H1 (cell line): Measurements from ENCODE around the gene TRIL. TPM values are rescaled to one million over a fixed set of nuclear protein-coding genes. Genes with fewer than 3 reads are reported as not detected.

Experiments used
- CTCF ChIA-PET: fragments of 300-600 bp; sonication (Branson Sonifier 250); formaldehyde crosslinking; loops from one replicate; lab custom pipeline; 2021; ENCODE audit not compliant: partially characterized antibody; lab: Charles Lee
- POLR2A ChIA-PET: fragments of 300-600 bp; sonication (Branson Sonifier 250); formaldehyde crosslinking; loops from one replicate; lab custom pipeline; 2021; ENCODE audit warnings: inconsistent platforms; ENCODE audit not compliant: partially characterized antibody; lab: Charles Lee
- DNase-seq, 2 experiments: peaks; one replicate each; pipeline versions ENCODE4 v3.0.0 to v3.0.0-alpha.2; 2010 to 2022; ENCODE audit warnings: low spot score in 2 of 2, low read depth in 1 of 2, mixed read lengths in 1 of 2
- FAIRE-seq: peaks from 2 replicates; lab custom pipeline; 2011; peaks lifted over from hg19 to GRCh38; lab: Jason Lieb, UNC
- H2AFZ ChIP-seq: 2 replicates; pipeline ENCODE4 v1.8.1; 2012; ENCODE audit warnings: low read length, inconsistent platforms
- H2AK5ac ChIP-seq: 2 replicates; pipeline ENCODE4 v1.6.1; 2013; ENCODE audit warnings: low read depth, low read length
- H2BK120ac ChIP-seq: replicated peaks from 2 replicates; pipeline ENCODE3; 2013; ENCODE audit warnings: low read depth, low read length, inconsistent platforms
- H2BK12ac ChIP-seq: 2 replicates; pipeline ENCODE4 v1.6.1; 2013; ENCODE audit warnings: low read depth, low read length
- H2BK15ac ChIP-seq: 2 replicates; pipeline ENCODE4 v1.6.1; 2013; ENCODE audit warnings: low read length
- H2BK20ac ChIP-seq: 2 replicates; pipeline ENCODE4 v1.6.1; 2013; ENCODE audit warnings: low read length
- H2BK5ac ChIP-seq: 2 replicates; pipeline ENCODE4 v1.6.1; 2013; ENCODE audit warnings: low read depth, low read length
- H3K14ac ChIP-seq: 2 replicates; pipeline ENCODE4 v1.6.1; 2013; ENCODE audit warnings: inconsistent platforms; ENCODE audit not compliant: insufficient read length
- H3K18ac ChIP-seq: 2 replicates; pipeline ENCODE4 v1.6.1; 2013; ENCODE audit warnings: low read length; ENCODE audit errors: extremely low read depth
- H3K23ac ChIP-seq: 2 replicates; pipeline ENCODE4 v1.6.1; 2013; ENCODE audit warnings: inconsistent platforms; ENCODE audit not compliant: insufficient read length
- H3K23me2 ChIP-seq: 2 replicates; pipeline ENCODE4 v1.6.1; 2013; ENCODE audit warnings: low read depth, low read length
- H3K27ac ChIP-seq: 2 replicates; pipeline ENCODE4 v1.6.1; 2011; ENCODE audit warnings: low read depth, low read length, inconsistent platforms
- H3K27me3 ChIP-seq, 4 experiments: replicated peaks in 1 of 4; 1 replicate in 1 of 4; 2 replicates in 3 of 4; pipeline versions ENCODE4 v1.6.1 to v1.8.1; 2011 to 2013; ENCODE audit warnings: low read length in 3 of 4, mild to moderate bottlenecking in 3 of 4, inconsistent platforms in 2 of 4, mixed read lengths in 2 of 4, moderate library complexity in 1 of 4; ENCODE audit not compliant: control insufficient read depth in 3 of 4, insufficient read depth in 3 of 4; ENCODE audit errors: extremely low read depth in 1 of 4
- H3K36me3 ChIP-seq, 4 experiments: 2 replicates each; pipeline versions ENCODE4 v1.6.1 to v1.8.1; 2011 to 2013; ENCODE audit warnings: mild to moderate bottlenecking in 4 of 4, low read length in 3 of 4, moderate library complexity in 2 of 4, control low read depth in 1 of 4, inconsistent platforms in 1 of 4; ENCODE audit not compliant: insufficient read depth in 4 of 4, control insufficient read depth in 2 of 4
- H3K4ac ChIP-seq: replicated peaks from 2 replicates; pipeline ENCODE3; 2013; ENCODE audit warnings: low read length, low read depth, mixed read lengths, inconsistent platforms; ENCODE audit not compliant: insufficient read length
- H3K4me1 ChIP-seq, 4 experiments: replicated peaks in 1 of 4; 1 replicate in 1 of 4; 2 replicates in 3 of 4; pipeline versions ENCODE4 v1.6.1 to v1.8.1; 2011 to 2013; ENCODE audit warnings: low read length in 3 of 4, inconsistent platforms in 2 of 4, mixed read lengths in 1 of 4; ENCODE audit not compliant: insufficient read depth in 4 of 4, control insufficient read depth in 3 of 4
- H3K4me2 ChIP-seq, 2 experiments: 2 replicates each; pipeline versions ENCODE4 v1.6.1 to v1.8.1; 2011 to 2013; ENCODE audit warnings: low read depth in 2 of 2, low read length in 2 of 2, control low read depth in 1 of 2, inconsistent platforms in 1 of 2, mild to moderate bottlenecking in 1 of 2; ENCODE audit not compliant: insufficient read depth in 1 of 2
- H3K4me3 ChIP-seq, 4 experiments: fragments of 200-600, 300-600 bp in 1 of 4; sonication (generic), shearing (Covaris generic), sonication (Bioruptor Twin) in 1 of 4; 2 replicates each; pipeline versions ENCODE4 v1.5.1 to v1.8.1; 2011 to 2016; ENCODE audit warnings: low read length in 4 of 4, low read depth in 3 of 4, control low read depth in 2 of 4, inconsistent platforms in 2 of 4, mild to moderate bottlenecking in 2 of 4, mixed read lengths in 1 of 4, moderate library complexity in 1 of 4; ENCODE audit not compliant: insufficient read depth in 2 of 4; ENCODE audit errors: extremely low read depth in 1 of 4
- H3K56ac ChIP-seq: replicated peaks from 2 replicates; pipeline ENCODE3; 2013; ENCODE audit warnings: low read depth, mild to moderate bottlenecking, mixed read lengths, low read length, inconsistent platforms; ENCODE audit not compliant: insufficient read length
- H3K79me1 ChIP-seq: 2 replicates; pipeline ENCODE4 v1.6.1; 2013; ENCODE audit warnings: low read depth, low read length, control low read depth
- H3K79me2 ChIP-seq, 2 experiments: 2 replicates each; pipeline versions ENCODE4 v1.6.1 to v1.8.1; 2012 to 2013; ENCODE audit warnings: low read length in 2 of 2, mild to moderate bottlenecking in 2 of 2, inconsistent platforms in 1 of 2; ENCODE audit not compliant: insufficient read depth in 2 of 2, control insufficient read depth in 1 of 2
- H3K9ac ChIP-seq, 4 experiments: replicated peaks in 1 of 4; 1 replicate in 1 of 4; 2 replicates in 3 of 4; pipeline versions ENCODE4 v1.6.1 to v1.8.1; 2011 to 2013; ENCODE audit warnings: low read depth in 3 of 4, low read length in 3 of 4, control low read depth in 2 of 4, mild to moderate bottlenecking in 2 of 4, moderate library complexity in 2 of 4, inconsistent platforms in 1 of 4; ENCODE audit errors: extremely low read depth in 1 of 4
- H3K9me3 ChIP-seq, 2 experiments: 2 replicates each; pipeline versions ENCODE4 v1.6.1 to v1.8.1; 2012 to 2013; ENCODE audit warnings: mild to moderate bottlenecking in 2 of 2, moderate library complexity in 2 of 2, control low read depth in 1 of 2, inconsistent platforms in 1 of 2, low read depth in 1 of 2, low read length in 1 of 2, mixed read lengths in 1 of 2; ENCODE audit not compliant: insufficient read depth in 2 of 2
- H4K20me1 ChIP-seq, 2 experiments: replicated peaks in 1 of 2; 2 replicates each; pipeline versions ENCODE3 to v1.8.1; 2011 to 2013; ENCODE audit warnings: inconsistent platforms in 2 of 2, low read length in 2 of 2, mild to moderate bottlenecking in 1 of 2; ENCODE audit not compliant: insufficient read depth in 2 of 2, control insufficient read depth in 1 of 2
- H4K5ac ChIP-seq: 2 replicates; pipeline ENCODE4 v1.6.1; 2013; ENCODE audit warnings: low read length, low read depth, mixed read lengths, inconsistent platforms; ENCODE audit not compliant: insufficient read length
- H4K8ac ChIP-seq: 2 replicates; pipeline ENCODE4 v1.8.0; 2013; ENCODE audit warnings: mild to moderate bottlenecking, moderate library complexity, low read length, inconsistent platforms; ENCODE audit not compliant: insufficient read depth; ENCODE audit errors: extremely low read depth
- H4K91ac ChIP-seq: replicated peaks from 2 replicates; pipeline ENCODE3; 2013; ENCODE audit warnings: low read length, mixed read lengths, inconsistent platforms; ENCODE audit not compliant: insufficient read length
- BCL11A ChIP-seq, 2 experiments: IDR thresholded peaks; one replicate each; pipeline ENCODE4 v1.6.1; 2011; ENCODE audit warnings: low read depth in 2 of 2, low read length in 2 of 2, mild to moderate bottlenecking in 2 of 2
- RXRA ChIP-seq: IDR thresholded peaks from 2 replicates; pipeline ENCODE4 v1.6.1; 2011; ENCODE audit warnings: low read depth, mild to moderate bottlenecking, low read length, moderate library complexity; ENCODE audit not compliant: insufficient read depth
- SIX5 ChIP-seq: IDR thresholded peaks from 2 replicates; pipeline ENCODE4 v1.6.1; 2011; ENCODE audit warnings: mild to moderate bottlenecking, low read depth, low read length
- SP4 ChIP-seq: IDR thresholded peaks from 2 replicates; pipeline ENCODE4 v1.6.1; 2012; ENCODE audit warnings: low read length, inconsistent platforms
- WGBS, 2 experiments: shearing (Covaris generic) in 1 of 2; methylation state at CpG; one replicate each; pipeline versions ENCODE4 v1.1.6 to v1.1.7; 2013 to 2015; ENCODE audit warnings: low lambda C conversion rate in 2 of 2, mixed read lengths in 2 of 2, inconsistent platforms in 1 of 2, low coverage in 1 of 2, missing lambda C conversion rate in 1 of 2; ENCODE audit not compliant: insufficient replicate concordance in 2 of 2, insufficient coverage in 1 of 2, insufficient read length in 1 of 2; ENCODE audit errors: extremely low coverage in 1 of 2, missing lambda C conversion rate in 1 of 2; 5-methylcytosine and 5-hydroxymethylcytosine counted together
- polyA plus RNA-seq, 7 experiments: library from polyadenylated mRNA; depleted of rRNA in 3 of 7; stranded (reverse) in 5 of 7; unstranded in 2 of 7; fragments of >200 nt in 5 of 7; fragments of 200-250 nt in 2 of 7; gene quantifications; 1 replicate in 5 of 7; 2 replicates in 1 of 7; 4 replicates in 1 of 7; pipeline versions ENCODE4 v1.2.1 to v1.2.3, GENCODE V29; 2011 to 2013; ENCODE audit warnings: missing spikeins in 2 of 7, mixed read lengths in 2 of 7
- total RNA-seq: library from RNA; stranded (reverse); fragmentation: NEBNext Ultra II Directional; extraction: Animal tissue kit (Norgen Biotek cat#: 25700); gene quantifications from 2 replicates; pipeline ENCODE4 v1.2.1, GENCODE V29; 2021

TRIL gene
- total and polyA plus RNA-seq, 2 of the 8 experiments (the other 6 are each of a cell fraction or from before 2014, with no cell fraction given): 3.9 to 5.5 TPM

DNA sequence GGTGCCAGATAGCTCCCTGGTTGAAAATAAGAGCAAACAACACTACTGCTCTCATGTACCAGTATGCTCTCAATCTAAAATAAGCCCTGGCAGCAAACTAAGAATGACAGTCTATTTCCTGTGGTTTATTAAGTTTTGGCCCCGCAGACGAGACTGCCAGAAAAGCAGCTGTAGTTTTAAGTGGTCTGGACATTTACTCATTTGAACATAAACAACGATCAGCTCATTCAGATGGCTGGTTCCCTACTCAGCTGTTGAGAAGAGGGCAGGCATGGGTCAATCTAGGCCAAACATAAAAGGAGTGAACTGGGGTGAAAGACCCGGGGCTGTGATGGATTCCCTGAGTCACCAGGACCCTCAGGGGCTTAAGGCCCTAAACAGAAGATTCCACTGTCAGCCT, 4.5 kb downstream of the TRIL start:
- ChIA-PET POLR2A (no interaction called here), CTCF (interaction anchor here (0.9 to 34.2 kb wide), 7 partner anchors 10 to 252 kb away, joined by 3 to 576 read pairs (median 3); no protein-coding TSS in a partner anchor)
- Histone ChIP-seq H4K8ac (no peak overlapping the region), H3K4ac (no peak overlapping the region), H2BK15ac (no peak overlapping the region), H3K18ac (no peak overlapping the region), H3K36me3 (no peaks in the 10 kb centered on the region), H4K5ac (no peak overlapping the region), H3K4me2 (no peak overlapping the region), H2BK120ac (no peak overlapping the region), H3K56ac (no peak overlapping the region), H3K23me2 (peaks cover 27% of the 10 kb centered on the region), H2BK12ac (no peak overlapping the region), H3K14ac (no peak overlapping the region), H3K4me1 (peaks cover 0 to 17% (median 13%) of the 10 kb centered on the region in 4 experiments; a peak in 6 of 7 replicates), H2AK5ac (no peak overlapping the region), H3K4me3 (no peak overlapping the region), H3K9ac (no peak overlapping the region), H2AFZ (no peak overlapping the region), H3K79me1 (no peaks in the 10 kb centered on the region), H3K27ac (no peak overlapping the region), H2BK5ac (no peak overlapping the region), H4K91ac (no peak overlapping the region), H3K23ac (no peak overlapping the region), H3K9me3 (peaks cover 0 to 6% of the 10 kb centered on the region in 2 experiments; a peak in 1 of 4 replicates), H3K79me2 (no peaks in the 10 kb centered on the region), H4K20me1 (peaks cover 0 to 3% of the 10 kb centered on the region in 2 experiments), H2BK20ac (no peak overlapping the region), H3K27me3 (peaks cover 11 to 34% (median 28%) of the 10 kb centered on the region in 4 experiments; a peak in 6 of 7 replicates)
- WGBS, 2 experiments: 90% methylated on average over 4 of the region's 4 CpGs; no CpG with 5 or more reads in 1 of the 2 experiments
- no peak for FAIRE-seq
- no peak for DNase-seq
- TF ChIP-seq BCL11A (IDR thresholded peaks at IDR 0.05; ENCODE audit: low read depth in 2 of 2, low read length in 2 of 2) (no peak), SP4 (no peak), RXRA (no peak), SIX5 (no peak)
